Testis (tissue), 2 donors: ENCODE measurements around the gene ACER2.

ENCODE experiments used
- POLR2A ChIP-seq: fragments of 450-650 bp; IDR thresholded peaks from one replicate; pipeline ENCODE4 v1.6.1; 2017; ENCODE audit warnings: antibody characterized with exemption, mild to moderate bottlenecking, moderate library complexity
- TF ChIP-seq, protein P1 (sequence below), 3 experiments: fragments of 450-650 bp in 2 of 3; fragments of 200-600 bp in 1 of 3; sonication (generic) in 1 of 3; IDR thresholded peaks; one replicate each; pipeline ENCODE4 v1.5.1; 2016 to 2019; ENCODE audit warnings: antibody characterized with exemption in 3 of 3, mild to moderate bottlenecking in 2 of 3, moderate library complexity in 1 of 3

DNA sequence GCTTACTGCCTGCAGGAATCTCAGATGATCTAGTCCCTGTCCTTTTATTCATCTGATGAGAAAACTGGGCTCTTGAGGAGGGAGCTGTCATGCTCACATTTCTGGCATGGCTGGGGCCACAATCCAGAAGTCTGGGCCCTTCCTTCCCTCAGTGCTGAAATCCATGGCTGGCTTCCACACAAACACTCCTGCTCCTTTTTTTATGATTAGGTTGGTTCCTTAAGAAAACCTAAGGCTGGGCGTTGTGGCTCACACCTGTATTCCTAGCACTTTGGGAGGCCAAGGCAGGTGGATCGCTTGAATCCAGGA, 1.3 kb downstream of the ACER2 start:
- TF ChIP-seq, protein P1, sequence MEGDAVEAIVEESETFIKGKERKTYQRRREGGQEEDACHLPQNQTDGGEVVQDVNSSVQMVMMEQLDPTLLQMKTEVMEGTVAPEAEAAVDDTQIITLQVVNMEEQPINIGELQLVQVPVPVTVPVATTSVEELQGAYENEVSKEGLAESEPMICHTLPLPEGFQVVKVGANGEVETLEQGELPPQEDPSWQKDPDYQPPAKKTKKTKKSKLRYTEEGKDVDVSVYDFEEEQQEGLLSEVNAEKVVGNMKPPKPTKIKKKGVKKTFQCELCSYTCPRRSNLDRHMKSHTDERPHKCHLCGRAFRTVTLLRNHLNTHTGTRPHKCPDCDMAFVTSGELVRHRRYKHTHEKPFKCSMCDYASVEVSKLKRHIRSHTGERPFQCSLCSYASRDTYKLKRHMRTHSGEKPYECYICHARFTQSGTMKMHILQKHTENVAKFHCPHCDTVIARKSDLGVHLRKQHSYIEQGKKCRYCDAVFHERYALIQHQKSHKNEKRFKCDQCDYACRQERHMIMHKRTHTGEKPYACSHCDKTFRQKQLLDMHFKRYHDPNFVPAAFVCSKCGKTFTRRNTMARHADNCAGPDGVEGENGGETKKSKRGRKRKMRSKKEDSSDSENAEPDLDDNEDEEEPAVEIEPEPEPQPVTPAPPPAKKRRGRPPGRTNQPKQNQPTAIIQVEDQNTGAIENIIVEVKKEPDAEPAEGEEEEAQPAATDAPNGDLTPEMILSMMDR (IDR thresholded peaks at IDR 0.05), result no peak
- no peak for TF ChIP-seq POLR2A
